ENCODE results near the gene TCL1B. TPM values are rescaled to one million over a fixed set of nuclear protein-coding genes. Genes with fewer than 3 reads are reported as not detected.

TCL1B gene
- total RNA-seq, 1 experiment from 2014 or later = 3.6 TPM

DNA sequence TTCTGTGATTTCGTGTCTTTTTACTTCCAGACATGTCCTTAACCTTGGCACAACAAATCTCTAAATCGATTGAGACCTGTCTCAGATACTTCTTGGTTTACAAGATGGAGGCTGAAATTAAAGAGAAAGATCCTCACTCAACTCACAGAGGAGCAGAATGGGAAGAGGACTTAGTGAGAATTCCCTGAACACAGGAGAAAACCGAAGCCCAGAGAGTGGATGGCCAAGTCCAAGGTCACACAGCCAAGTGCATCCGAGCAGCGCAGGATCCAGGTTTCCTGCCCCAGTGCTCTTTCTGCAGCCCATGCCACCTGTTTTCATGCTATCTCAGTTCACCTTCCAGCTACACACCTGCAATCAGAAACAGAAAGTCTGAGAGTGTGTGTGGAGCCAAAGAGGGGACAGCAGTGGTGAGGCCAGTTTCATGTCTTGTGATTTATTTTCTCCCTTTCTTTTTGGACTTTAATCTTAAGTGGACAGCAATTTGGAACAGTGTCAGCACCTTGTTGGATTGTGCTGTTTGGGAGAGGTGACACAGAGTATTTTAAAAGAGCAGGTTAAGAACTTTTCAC, 22.9 kb upstream of the TCL1B start:
- Histone ChIP-seq H2AFZ (ENCODE audit: low read length) (no peak overlapping the region), H3K4ac (ENCODE audit: low read depth, low read length) (no peak overlapping the region), H3K18ac (ENCODE audit: insufficient read length, low read depth, low read length) (no peak overlapping the region), H4K91ac (ENCODE audit: insufficient read length, low read depth, low read length) (no peak overlapping the region), H3K23ac (ENCODE audit: insufficient read length, low read depth, low read length) (no peak overlapping the region), H2BK15ac (ENCODE audit: low read depth, low read length) (no peak overlapping the region), H2AK5ac (ENCODE audit: insufficient read length, low read length) (no peak overlapping the region), H4K8ac (replicated peaks; ENCODE audit: insufficient read length, low read depth, low read length) (no peak overlapping the region), H3K14ac (ENCODE audit: insufficient read depth, low read length) (no peak overlapping the region), H3K27me3 (ENCODE audit: insufficient read depth, low read length) (no peaks in the 10 kb centered on the region), H3T11ph (ENCODE audit: low read length) (no peak overlapping the region), H3K27ac (ENCODE audit: insufficient read length, low read depth, low read length) (no peak overlapping the region), H4K5ac (ENCODE audit: insufficient read length, low read depth, low read length) (no peak overlapping the region), H3K9me3 (ENCODE audit: control insufficient read depth, low read depth, low read length) (no peaks in the 10 kb centered on the region), H2BK5ac (ENCODE audit: insufficient read length, low read length) (no peak overlapping the region), H3K79me1 (ENCODE audit: insufficient read depth, low read depth, low read length, poor library complexity, severe bottlenecking) (no peaks in the 10 kb centered on the region), H3K4me2 (ENCODE audit: insufficient read depth, insufficient read length, low read length) (no peak overlapping the region), H2BK12ac (ENCODE audit: insufficient read length, low read depth, low read length) (no peak overlapping the region), H3K56ac (ENCODE audit: insufficient read length, low read depth, low read length) (no peak overlapping the region), H2BK20ac (ENCODE audit: low read depth, low read length, poor library complexity, severe bottlenecking) (no peak overlapping the region), H4K20me1 (ENCODE audit: control insufficient read depth, insufficient read depth, insufficient read length) (no peaks in the 10 kb centered on the region), H3K79me2 (ENCODE audit: insufficient read depth, low read length) (no peaks in the 10 kb centered on the region), H2BK120ac (ENCODE audit: low read depth, low read length, poor library complexity, severe bottlenecking) (no peak overlapping the region), H3K9ac (ENCODE audit: extremely low read depth, insufficient read length, low read length) (no peak overlapping the region), H3K4me1 (ENCODE audit: insufficient read depth, low read length) (peaks cover 5% of the 10 kb centered on the region; the same call in 1 of the 2 replicates), H3K23me2 (ENCODE audit: insufficient read length, low read depth, low read length, poor library complexity, severe bottlenecking) (no peaks in the 10 kb centered on the region)
- H3K4me3 Mint-ChIP-seq = no peak overlapping the region
- H3K36me3 Mint-ChIP-seq (ENCODE audit: insufficient read depth in 1 of 3, low read depth in 3 of 3) = no peaks in the 10 kb centered on the region
- peaks cover 29 to 44% of the 10 kb centered on the region in 2 experiments for H3K4me1 Mint-ChIP-seq
- peaks cover 0 to 2% of the 10 kb centered on the region in 2 experiments; a peak in 2 of 5 replicates for H3K9me3 Mint-ChIP-seq
- no peak for DNase-seq
- no peak overlapping the region; a peak in 1 of 7 replicates for H3K27ac Mint-ChIP-seq
- H3K27me3 Mint-ChIP-seq (ENCODE audit: low read depth) = peaks cover 72% of the 10 kb centered on the region
- WGBS (ENCODE audit: extremely low coverage, insufficient read length, low lambda C conversion rate) = no CpG with 5 or more reads among the region's 5 CpGs
- TF ChIP-seq, protein P1, sequence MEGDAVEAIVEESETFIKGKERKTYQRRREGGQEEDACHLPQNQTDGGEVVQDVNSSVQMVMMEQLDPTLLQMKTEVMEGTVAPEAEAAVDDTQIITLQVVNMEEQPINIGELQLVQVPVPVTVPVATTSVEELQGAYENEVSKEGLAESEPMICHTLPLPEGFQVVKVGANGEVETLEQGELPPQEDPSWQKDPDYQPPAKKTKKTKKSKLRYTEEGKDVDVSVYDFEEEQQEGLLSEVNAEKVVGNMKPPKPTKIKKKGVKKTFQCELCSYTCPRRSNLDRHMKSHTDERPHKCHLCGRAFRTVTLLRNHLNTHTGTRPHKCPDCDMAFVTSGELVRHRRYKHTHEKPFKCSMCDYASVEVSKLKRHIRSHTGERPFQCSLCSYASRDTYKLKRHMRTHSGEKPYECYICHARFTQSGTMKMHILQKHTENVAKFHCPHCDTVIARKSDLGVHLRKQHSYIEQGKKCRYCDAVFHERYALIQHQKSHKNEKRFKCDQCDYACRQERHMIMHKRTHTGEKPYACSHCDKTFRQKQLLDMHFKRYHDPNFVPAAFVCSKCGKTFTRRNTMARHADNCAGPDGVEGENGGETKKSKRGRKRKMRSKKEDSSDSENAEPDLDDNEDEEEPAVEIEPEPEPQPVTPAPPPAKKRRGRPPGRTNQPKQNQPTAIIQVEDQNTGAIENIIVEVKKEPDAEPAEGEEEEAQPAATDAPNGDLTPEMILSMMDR (conservative IDR thresholded peaks at IDR 0.05) = no peak
